OCI-LY7 (cell line): ENCODE measurements around the gene APLP2.

Experiments
- EZH2phosphoT487 ChIP-seq: fragments of 200-600 bp; sonication (generic); IDR thresholded peaks from 2 replicates; pipeline ENCODE4 v1.6.1; 2018; ENCODE audit warnings: low read depth, borderline replicate concordance, mild to moderate bottlenecking, mixed run types, antibody characterized with exemption, low read length, moderate library complexity, mixed read lengths
- TF ChIP-seq, protein P1 (sequence below): fragments of 200-600 bp; sonication (generic); conservative IDR thresholded peaks from 2 replicates; pipeline ENCODE4 v1.5.1; 2014; ENCODE audit warnings: mild to moderate bottlenecking, antibody characterized with exemption, low read length, moderate library complexity, mixed read lengths

DNA sequence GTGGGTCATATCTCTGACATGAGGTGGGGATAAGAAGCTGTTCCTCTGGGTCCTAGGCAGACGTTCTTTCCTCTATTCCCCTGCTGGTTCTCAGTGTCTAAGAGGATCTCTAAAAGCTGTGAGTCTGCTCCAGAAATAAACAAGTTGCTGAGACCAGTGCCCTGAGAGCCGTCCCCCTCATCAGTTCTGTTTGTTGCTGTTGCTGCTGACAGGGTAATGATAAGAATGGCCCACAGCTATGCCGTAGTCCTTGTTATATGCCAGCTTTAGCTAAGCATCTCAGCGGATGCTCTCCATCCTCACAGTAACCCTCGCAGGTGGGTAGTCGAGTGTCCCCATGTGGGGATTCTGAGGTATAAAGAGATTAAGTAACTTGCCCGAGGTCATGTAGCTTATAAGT, 66.4 kb downstream of the APLP2 start:
- no peak for TF ChIP-seq EZH2phosphoT487
- TF ChIP-seq, protein P1, sequence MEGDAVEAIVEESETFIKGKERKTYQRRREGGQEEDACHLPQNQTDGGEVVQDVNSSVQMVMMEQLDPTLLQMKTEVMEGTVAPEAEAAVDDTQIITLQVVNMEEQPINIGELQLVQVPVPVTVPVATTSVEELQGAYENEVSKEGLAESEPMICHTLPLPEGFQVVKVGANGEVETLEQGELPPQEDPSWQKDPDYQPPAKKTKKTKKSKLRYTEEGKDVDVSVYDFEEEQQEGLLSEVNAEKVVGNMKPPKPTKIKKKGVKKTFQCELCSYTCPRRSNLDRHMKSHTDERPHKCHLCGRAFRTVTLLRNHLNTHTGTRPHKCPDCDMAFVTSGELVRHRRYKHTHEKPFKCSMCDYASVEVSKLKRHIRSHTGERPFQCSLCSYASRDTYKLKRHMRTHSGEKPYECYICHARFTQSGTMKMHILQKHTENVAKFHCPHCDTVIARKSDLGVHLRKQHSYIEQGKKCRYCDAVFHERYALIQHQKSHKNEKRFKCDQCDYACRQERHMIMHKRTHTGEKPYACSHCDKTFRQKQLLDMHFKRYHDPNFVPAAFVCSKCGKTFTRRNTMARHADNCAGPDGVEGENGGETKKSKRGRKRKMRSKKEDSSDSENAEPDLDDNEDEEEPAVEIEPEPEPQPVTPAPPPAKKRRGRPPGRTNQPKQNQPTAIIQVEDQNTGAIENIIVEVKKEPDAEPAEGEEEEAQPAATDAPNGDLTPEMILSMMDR = no peak
